GM19240 (cell line): ENCODE results near the gene TMEM191B.
"Not testable (repeated sequence)": the region's sequence is repeated elsewhere in the genome, so short reads cannot be mapped to it uniquely, and the experiment has no call there.

Experiments
- DNase-seq: peaks from one replicate; pipeline ENCODE4 v3.0.0; 2011; ENCODE audit warnings: low spot score; ENCODE audit not compliant: insufficient read length

TMEM191B gene

DNA sequence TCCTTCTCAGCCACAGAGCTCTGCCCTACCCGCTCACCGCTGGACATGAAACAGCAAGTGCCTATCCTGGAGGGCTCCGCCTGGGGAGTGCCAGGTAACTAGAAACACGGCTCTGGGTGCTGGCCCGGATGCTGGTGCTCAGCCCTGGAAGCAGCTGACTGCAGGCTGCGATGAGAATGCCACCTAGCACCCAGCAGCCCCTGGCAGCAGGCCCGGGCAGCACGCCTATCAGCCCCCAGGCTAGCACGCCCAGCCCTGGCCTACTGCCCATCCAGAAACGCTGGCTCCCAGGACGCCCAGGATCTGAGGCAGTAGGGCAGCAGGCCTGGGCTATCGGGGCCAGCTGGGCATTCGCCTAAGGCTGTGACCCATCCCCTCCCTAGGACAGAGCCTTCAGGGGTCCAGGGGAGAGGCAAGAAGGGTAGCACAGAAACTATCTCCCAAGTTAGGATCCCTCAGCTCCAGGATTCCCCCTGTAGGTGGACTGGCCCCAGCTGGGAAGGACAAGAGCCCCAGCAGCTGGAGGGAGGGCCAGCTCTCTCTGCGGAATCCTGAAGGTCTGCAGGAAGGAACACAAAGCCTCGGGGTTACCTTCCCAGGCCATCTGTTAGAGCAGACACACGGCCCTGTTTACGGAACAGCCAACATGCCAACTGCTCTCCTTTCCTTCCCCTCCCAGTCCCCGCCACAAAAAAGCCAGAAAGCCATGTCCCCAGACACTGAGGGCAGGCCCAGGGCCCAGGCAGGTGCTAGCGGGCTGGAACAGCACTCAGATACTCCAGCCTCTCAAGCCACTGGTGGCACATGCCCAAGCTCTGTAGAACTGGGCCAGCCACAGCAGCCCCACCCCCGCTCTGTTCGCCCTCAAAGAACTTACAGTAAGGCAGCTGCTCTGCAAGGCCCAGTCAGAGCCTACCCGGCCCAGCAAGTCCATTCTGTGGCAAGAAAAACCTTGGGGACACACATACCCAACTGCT is 27.0 kb downstream of the TMEM191B start:
- not testable (repeated sequence) for DNase-seq

DNA sequence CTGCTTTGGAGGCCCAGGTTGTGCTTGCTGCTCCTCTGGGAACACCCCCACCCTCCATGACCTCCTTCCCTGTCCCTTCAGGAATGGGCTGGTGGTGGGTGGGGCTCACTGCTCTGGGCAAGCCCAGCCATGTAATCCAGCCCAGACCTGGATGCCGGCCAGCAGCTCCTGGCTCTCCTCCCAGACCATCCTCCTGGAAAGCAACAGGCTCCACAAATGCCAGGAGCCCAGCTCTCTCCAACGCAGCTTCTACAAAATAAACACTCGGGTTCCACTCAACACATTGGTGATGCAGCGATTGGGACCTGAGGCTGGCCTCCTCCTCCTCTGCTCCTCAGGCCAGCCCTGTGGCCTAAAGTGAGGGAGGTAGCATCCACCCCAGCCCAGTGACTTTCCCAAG is 30.9 kb downstream of the TMEM191B start:
- not testable (repeated sequence) for DNase-seq

DNA sequence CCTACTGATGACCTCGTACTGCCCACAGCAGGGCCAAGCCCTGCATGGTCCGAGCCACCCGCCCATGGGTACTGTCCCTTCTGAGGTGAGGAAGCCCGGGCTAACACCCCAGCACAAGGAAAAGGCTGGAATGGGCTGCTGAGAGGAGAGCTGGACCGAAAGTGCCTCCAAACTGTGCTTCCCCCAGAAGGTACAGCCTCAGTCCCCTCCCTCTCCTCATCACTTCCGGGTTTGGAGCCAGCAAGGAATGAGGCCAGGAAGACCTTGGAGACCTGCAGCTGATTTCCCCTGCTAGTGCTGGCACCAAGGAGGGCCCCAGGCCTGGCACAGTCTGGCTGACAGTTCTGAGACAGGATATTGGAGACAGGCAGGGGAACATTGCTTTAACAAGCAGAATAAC is 31.3 kb downstream of the TMEM191B start:
- DNase-seq = not testable (repeated sequence)

DNA sequence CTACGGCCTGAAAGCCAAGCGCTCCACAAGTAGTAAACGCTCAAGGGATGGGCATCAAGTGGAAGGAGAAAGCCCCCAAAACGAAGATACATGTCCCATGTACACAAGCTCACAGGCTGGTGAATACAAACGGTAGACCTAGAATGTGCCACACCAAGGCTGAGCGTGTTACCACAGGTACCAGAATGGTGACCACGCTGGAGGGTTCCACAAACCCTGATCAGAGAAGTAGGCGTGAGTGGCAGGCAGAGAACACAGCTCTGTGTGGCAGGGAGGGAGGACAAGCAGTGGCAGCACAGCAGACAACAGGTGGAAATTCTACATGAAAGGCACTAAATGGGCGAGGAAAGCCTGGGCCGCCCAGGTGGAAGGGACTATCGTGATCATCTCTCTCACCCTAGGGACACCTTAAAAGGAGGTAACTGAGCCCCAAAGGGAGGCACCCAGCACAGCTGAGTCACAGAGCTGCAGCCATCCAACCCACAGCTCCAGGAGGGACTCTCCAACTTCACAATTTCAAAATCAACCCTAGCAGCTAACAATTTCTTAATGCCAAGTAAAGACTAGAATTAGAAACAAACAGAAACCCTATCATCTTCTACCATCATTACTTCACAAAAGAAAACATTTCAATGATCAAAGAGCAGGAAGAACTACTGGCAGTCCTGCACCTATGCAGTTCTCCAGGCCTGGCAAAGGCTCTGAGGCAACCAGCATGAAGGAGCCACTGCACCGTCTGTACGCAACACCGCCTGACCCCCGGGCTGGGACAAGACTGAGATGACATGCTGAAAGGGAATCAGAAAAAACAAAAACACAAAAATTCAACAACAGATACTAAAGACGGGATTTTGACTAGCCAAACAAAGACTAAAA is 32.7 kb downstream of the TMEM191B start:
- DNase-seq = not testable (repeated sequence)

DNA sequence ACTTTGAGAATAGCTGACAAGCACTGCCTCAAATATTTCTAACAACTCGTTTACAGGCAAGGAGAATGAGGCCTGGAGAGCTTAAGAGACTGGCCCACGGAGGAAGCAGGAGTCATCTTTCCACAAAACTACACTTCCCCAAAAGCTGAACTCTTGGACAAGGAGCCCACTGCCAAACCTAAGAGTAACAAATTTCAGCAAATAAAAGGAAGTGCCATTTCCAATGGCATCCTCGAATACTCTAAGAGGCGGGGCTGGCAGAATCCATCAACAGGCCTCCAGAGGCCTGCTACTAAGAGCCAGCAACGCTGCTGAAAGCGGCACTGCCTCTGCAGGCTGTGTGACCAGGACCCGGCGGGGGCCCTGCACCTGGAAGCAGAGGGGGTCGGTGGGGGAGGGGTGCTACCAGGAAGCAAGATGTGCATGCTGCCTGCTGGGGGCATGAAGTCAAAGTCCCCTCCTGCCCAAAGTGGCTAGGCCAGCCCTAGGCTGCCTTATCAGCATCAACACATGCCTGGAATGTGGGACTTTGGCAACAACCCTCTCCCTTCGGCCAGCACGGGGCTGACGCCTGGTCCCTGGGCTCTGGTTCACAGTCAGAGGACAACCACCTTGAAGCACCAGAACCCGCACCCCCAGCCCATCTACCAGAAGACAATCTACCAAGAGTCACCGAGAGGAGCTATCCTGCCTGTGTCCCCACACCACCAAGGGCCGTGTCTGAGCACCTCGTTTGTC is 43.1 kb downstream of the TMEM191B start:
- DNase-seq = not testable (repeated sequence)

DNA sequence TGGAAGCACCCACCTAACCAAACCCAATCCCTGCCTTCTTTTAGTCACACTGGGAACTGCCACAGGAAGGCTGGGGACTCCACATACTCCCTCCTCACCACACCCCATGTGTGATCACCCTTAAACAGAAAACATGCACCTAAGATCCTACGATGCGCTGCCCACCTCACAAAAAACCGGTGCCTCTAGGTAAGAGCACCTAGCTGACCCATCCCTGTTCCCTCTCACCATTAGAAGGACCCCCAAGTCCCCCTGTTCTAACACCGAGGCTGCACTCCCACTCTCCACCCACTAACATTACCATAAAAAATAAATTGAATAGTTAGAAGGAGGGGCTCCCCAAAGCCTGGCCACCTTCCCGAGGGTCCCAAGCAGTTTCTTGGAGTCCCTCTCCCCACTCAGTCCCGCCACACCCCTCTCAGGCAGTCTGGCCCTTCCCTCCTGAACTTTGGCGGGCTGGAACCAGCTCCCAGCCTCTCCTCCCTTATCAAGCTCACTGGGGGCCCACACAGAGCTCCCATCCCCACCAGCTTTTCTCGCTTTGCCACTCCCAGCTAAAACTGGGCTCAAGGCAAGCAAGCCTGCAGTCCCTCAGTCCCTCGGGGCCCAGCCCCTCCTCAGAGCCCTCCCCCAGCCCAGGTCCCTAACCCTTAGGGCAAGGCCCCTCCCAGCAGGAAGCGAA is 46.0 kb downstream of the TMEM191B start:
- DNase-seq = not testable (repeated sequence)

DNA sequence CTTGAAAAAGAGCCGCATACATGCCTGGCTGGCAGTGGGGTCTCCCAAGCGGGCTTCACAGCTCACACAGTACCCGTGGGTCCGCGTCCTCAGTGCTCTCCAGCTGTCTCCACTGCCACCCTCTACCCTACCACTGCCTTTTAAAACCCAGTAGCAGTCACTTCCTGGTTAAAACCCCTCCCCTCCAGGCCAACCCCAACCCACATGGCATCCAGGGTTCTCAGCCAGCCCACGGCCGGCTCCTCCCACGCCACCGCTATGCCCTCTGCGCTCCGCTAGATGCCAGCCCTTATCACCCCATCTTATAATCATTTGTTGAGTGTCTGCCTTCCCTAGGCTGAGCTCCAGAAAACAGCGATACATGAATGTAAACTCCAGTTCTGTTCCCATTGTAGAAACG is 47.0 kb downstream of the TMEM191B start:
- DNase-seq = not testable (repeated sequence)

DNA sequence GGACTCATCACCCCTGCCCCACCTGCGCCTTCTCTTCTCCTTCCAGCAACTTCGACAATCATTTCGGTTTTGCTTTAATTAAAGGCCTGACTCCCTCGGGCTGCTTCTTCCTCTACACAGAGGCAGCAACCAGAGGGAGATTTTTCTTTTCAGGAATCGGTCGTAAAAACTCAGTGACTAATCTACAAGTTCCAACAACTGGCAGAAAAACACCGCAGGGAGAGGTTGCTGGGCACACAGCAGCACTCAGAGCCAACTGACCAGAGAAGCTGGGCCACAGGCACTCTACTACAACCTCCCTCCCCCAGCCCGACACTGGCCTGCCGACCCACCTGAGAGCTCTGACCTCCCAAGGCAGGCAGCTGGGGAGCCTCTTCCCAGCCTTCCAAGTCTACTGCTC is 48.1 kb downstream of the TMEM191B start:
- not testable (repeated sequence) for DNase-seq

DNA sequence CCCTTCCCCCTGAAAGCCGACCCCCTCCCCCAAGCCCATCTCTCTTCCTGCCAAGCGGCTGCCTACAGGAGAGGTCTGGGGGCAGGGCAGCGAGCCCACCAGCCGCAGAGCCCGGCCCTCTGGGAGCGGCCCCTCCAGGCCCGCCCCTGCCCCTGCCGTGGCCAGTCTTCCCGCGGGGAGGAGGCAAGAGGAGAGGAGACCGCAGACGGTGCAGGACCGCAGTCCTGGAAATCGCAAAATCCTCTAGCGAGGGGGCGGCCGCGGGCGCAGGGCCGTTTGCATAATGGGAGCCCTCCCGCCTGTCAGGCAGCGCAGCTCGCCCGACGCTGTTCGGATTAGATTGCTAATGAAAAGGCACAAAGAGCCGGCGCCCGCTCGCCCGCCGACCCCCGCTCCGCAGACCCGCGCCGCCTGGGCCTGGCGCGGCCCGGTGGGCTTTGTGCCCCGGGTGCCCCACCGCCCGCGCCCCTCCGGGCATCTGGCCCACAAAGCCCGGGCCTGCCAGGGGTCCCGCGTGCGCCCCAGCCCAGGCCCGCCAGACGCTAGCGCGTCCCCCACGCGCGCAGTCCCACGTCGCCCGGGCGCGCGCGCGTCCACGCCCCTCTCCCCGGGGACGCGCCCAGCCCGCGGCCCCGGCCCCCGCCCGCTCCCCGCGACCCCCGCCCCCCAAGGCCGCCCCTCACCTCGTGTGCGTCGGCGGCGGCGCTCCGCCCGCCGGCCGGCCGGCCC is 49.7 kb downstream of the TMEM191B start:
- DNase-seq = not testable (repeated sequence)

DNA sequence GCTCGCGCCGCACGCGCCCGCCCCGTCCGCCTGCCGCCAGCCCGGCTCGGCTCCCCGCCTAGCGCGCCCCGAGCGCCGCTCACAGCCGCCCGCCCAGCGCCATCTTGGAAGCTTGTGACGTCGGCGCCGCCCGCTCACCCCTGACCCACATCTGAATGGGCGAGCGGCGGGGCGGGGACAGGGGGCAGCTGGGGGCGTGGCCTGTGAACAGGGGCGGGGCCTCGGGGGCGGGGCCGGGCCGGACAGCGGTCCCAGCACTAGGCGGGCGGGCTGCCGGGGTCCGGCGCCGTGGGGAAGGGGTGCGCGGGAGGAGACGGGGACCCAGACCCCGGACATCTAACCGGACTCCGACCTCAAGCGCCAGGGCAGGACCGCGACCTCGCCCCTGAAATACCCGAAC is 50.2 kb downstream of the TMEM191B start:
- DNase-seq = not testable (repeated sequence)
